GM23338 (cell line): ENCODE measurements around the gene SAMD13. TPM values are rescaled to one million over a fixed set of nuclear protein-coding genes. Genes with fewer than 3 reads are reported as not detected.

Experiments used
- ATAC-seq: fragments of 200-7000 bp; cut with Tn5 transposase; 3 replicates; pipeline ENCODE4 v1.9.1; 2020
- DNase-seq: peaks from one replicate; pipeline ENCODE4 v3.0.0-alpha.2; 2015; ENCODE audit warnings: low spot score
- H2AFZ ChIP-seq: fragments of 200-600 bp; sonication (generic); 2 replicates; pipeline ENCODE4 v1.8.0; 2016; ENCODE audit warnings: antibody characterized with exemption, mild to moderate bottlenecking, moderate library complexity
- H3F3A ChIP-seq: fragments of 200-600 bp; sonication (generic); replicated peaks from 2 replicates; pipeline ENCODE4 v1.8.0; 2017; ENCODE audit warnings: antibody characterized with exemption, mixed run types, low read depth
- H3K27ac ChIP-seq: fragments of 200-600 bp; sonication (generic); 2 replicates; pipeline ENCODE4 v1.6.1; 2016; ENCODE audit warnings: low read depth
- H3K27me3 ChIP-seq: fragments of 200-600 bp; sonication (generic); 2 replicates; pipeline ENCODE4 v1.8.0; 2016; ENCODE audit warnings: mild to moderate bottlenecking, mixed run types, moderate library complexity; ENCODE audit not compliant: insufficient read depth
- H3K36me3 ChIP-seq: fragments of 200-600 bp; sonication (generic); 2 replicates; pipeline ENCODE4 v1.8.0; 2016; ENCODE audit warnings: mild to moderate bottlenecking; ENCODE audit not compliant: insufficient read depth
- H3K4me1 ChIP-seq: fragments of 200-600 bp; sonication (generic); 2 replicates; pipeline ENCODE4 v1.8.0; 2016; ENCODE audit warnings: mild to moderate bottlenecking, moderate library complexity; ENCODE audit not compliant: insufficient read depth
- H3K4me2 ChIP-seq: fragments of 200-600 bp; sonication (generic); 2 replicates; pipeline ENCODE4 v1.7.1; 2017; ENCODE audit warnings: mixed run types
- H3K4me3 ChIP-seq: fragments of 200-600 bp; sonication (generic); 2 replicates; pipeline ENCODE4 v1.6.1; 2016; ENCODE audit warnings: mixed run types
- H3K79me2 ChIP-seq: fragments of 200-600 bp; sonication (generic); replicated peaks from 2 replicates; pipeline ENCODE4 v1.8.0; 2017; ENCODE audit warnings: mild to moderate bottlenecking; ENCODE audit not compliant: insufficient read depth
- H3K9me2 ChIP-seq: fragments of 200-600 bp; sonication (generic); 2 replicates; pipeline ENCODE4 v1.8.0; 2017; ENCODE audit not compliant: insufficient read depth
- H4K20me1 ChIP-seq: fragments of 200-600 bp; sonication (generic); replicated peaks from 2 replicates; pipeline ENCODE4 v1.8.0; 2017; ENCODE audit warnings: mild to moderate bottlenecking; ENCODE audit not compliant: insufficient read depth
- H3K27ac Mint-ChIP-seq: 2 replicates; pipeline ENCODE4 v1.8.0; 2020; ENCODE audit warnings: inconsistent platforms, mild to moderate bottlenecking, moderate library complexity, mixed read lengths
- H3K27me3 Mint-ChIP-seq: 3 replicates; pipeline ENCODE4 v1.8.0; 2022; ENCODE audit warnings: low read depth, mild to moderate bottlenecking, moderate library complexity, mixed read lengths, inconsistent platforms; ENCODE audit not compliant: insufficient read depth, poor library complexity
- H3K36me3 Mint-ChIP-seq: 3 replicates; pipeline ENCODE4 v1.8.0; 2021; ENCODE audit warnings: low read depth, mild to moderate bottlenecking, inconsistent platforms, moderate library complexity, mixed read lengths
- H3K4me1 Mint-ChIP-seq: 3 replicates; pipeline ENCODE4 v1.8.0; 2020; ENCODE audit warnings: mild to moderate bottlenecking, inconsistent platforms, mixed read lengths
- H3K4me3 Mint-ChIP-seq: 3 replicates; pipeline ENCODE4 v1.8.0; 2021; ENCODE audit warnings: moderate library complexity, mild to moderate bottlenecking, inconsistent platforms, mixed read lengths
- H3K9me3 Mint-ChIP-seq: 3 replicates; pipeline ENCODE4 v1.8.0; 2020; ENCODE audit warnings: moderate library complexity, mild to moderate bottlenecking, inconsistent platforms, mixed read lengths
- CREB1 ChIP-seq: fragments of 250-450 bp; sonication (Bioruptor Pico); IDR thresholded peaks from 2 replicates; pipeline ENCODE4 v1.5.0; 2020; ENCODE audit warnings: low read depth, mild to moderate bottlenecking, moderate library complexity
- EZH2 ChIP-seq: fragments of 200-600 bp; sonication (generic); IDR thresholded peaks from one replicate; pipeline ENCODE4 v1.8.0; 2017; ENCODE audit warnings: antibody characterized with exemption, mild to moderate bottlenecking, low read depth; ENCODE audit not compliant: unreplicated experiment
- EZH2phosphoT487 ChIP-seq: fragments of 200-600 bp; sonication (generic); IDR thresholded peaks from one replicate; pipeline ENCODE4 v1.8.1; 2018; ENCODE audit warnings: antibody characterized with exemption; ENCODE audit not compliant: unreplicated experiment
- JUNB ChIP-seq: IDR thresholded peaks from one replicate; pipeline ENCODE4 v1.6.1; 2016; ENCODE audit warnings: antibody characterized with exemption; ENCODE audit not compliant: unreplicated experiment
- NANOG ChIP-seq: IDR thresholded peaks from 2 replicates; pipeline ENCODE4 v1.6.1; 2016; ENCODE audit warnings: antibody characterized with exemption, borderline replicate concordance
- POLR2AphosphoS5 ChIP-seq: IDR thresholded peaks from 2 replicates; pipeline ENCODE4 v1.6.1; 2016; ENCODE audit warnings: antibody characterized with exemption, low read depth
- STAT1 ChIP-seq: IDR thresholded peaks from one replicate; pipeline ENCODE4 v1.6.1; 2016; ENCODE audit warnings: antibody characterized with exemption; ENCODE audit not compliant: unreplicated experiment
- ZNF114 ChIP-seq: fragments of 250-450 bp; sonication (Bioruptor Pico); IDR thresholded peaks from 2 replicates; pipeline ENCODE4 v1.5.0; 2020; ENCODE audit warnings: mild to moderate bottlenecking, moderate library complexity
- ZNF331 ChIP-seq: fragments of 250-450 bp; sonication (Bioruptor Pico); IDR thresholded peaks from 2 replicates; pipeline ENCODE4 v1.5.0; 2020; ENCODE audit warnings: low read depth, mild to moderate bottlenecking, moderate library complexity
- polyA plus RNA-seq: library from polyadenylated mRNA; unstranded; fragments of >200 nt; fragmentation: Nextera tagmentation; extraction: Ambion mirVana; gene quantifications from 2 replicates; pipeline ENCODE4 v1.2.1, GENCODE V29; 2016
- total RNA-seq: library from RNA; depleted of rRNA; stranded (reverse); fragments of >200 nt; shearing (Covaris generic); gene quantifications from 2 replicates; pipeline ENCODE4 v1.2.3, GENCODE V29; 2014
- TF ChIP-seq, protein P1 (sequence below), 2 experiments: fragments of 200-600 bp in 1 of 2; sonication (generic) in 1 of 2; conservative IDR thresholded peaks; 2 replicates each; pipeline versions ENCODE4 v1.5.1 to v1.6.1; 2016 to 2017; ENCODE audit warnings: antibody characterized with exemption in 2 of 2, low read depth in 2 of 2, mild to moderate bottlenecking in 2 of 2, moderate library complexity in 1 of 2
- TF ChIP-seq, protein P2 (sequence below): fragments of 250-450 bp; sonication (Bioruptor Pico); IDR thresholded peaks from 2 replicates; pipeline ENCODE4 v1.5.0; 2020; ENCODE audit warnings: mild to moderate bottlenecking, moderate library complexity
- TF ChIP-seq, protein P3 (sequence below): IDR thresholded peaks from one replicate; pipeline ENCODE4 v1.6.1; 2018; ENCODE audit warnings: antibody characterized with exemption; ENCODE audit not compliant: unreplicated experiment
- TF ChIP-seq, protein P4 (sequence below): IDR thresholded peaks from 2 replicates; pipeline ENCODE4 v1.6.1; 2016; ENCODE audit warnings: antibody characterized with exemption

Gene SAMD13
- total and polyA plus RNA-seq, 2 experiments from 2014 or later = 2.5 to 3.6 TPM

DNA sequence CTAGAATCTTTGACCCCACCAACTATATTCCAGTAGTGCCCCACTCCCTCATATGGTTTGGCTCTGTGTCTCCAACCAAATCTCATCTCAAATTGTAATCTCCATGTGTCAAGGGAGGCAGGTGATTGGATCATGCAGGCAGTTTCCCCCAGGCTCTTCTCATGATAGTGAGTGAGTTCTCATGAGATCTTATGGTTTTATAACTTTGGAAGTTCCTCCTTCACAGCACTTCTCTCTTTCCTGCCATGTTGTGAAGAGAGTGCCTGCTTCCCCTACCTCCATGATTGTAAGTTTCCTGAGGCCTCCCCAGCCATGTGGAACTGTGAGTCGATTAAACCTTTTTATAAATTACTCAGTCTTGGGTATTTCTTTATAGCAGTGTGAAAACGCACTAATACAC lies 7.7 kb upstream of the SAMD13 start:
- Mint-ChIP-seq H3K36me3 (peaks cover 2% of the 10 kb centered on the region; the same call in 2 of the 3 replicates), H3K4me1 (peaks cover 8% of the 10 kb centered on the region), H3K27ac (no peak overlapping the region), H3K4me3 (no peak overlapping the region), H3K9me3 (peaks cover 5% of the 10 kb centered on the region), H3K27me3 (peaks cover 10% of the 10 kb centered on the region)
- no peak for ATAC-seq
- H3K4me2 ChIP-seq = no peak overlapping the region
- no peak overlapping the region for H3K27ac ChIP-seq
- no peaks in the 10 kb centered on the region for H3K27me3 ChIP-seq
- DNase-seq = no peak
- no peaks in the 10 kb centered on the region for H3K79me2 ChIP-seq
- no peak overlapping the region for H3K4me3 ChIP-seq
- no peaks in the 10 kb centered on the region for H3K9me2 ChIP-seq
- H3F3A ChIP-seq = no peaks in the 10 kb centered on the region
- H4K20me1 ChIP-seq = no peaks in the 10 kb centered on the region
- no peaks in the 10 kb centered on the region; the same call in 1 of the 2 replicates for H3K36me3 ChIP-seq
- H3K4me1 ChIP-seq = no peaks in the 10 kb centered on the region
- TF ChIP-seq, protein P1, sequence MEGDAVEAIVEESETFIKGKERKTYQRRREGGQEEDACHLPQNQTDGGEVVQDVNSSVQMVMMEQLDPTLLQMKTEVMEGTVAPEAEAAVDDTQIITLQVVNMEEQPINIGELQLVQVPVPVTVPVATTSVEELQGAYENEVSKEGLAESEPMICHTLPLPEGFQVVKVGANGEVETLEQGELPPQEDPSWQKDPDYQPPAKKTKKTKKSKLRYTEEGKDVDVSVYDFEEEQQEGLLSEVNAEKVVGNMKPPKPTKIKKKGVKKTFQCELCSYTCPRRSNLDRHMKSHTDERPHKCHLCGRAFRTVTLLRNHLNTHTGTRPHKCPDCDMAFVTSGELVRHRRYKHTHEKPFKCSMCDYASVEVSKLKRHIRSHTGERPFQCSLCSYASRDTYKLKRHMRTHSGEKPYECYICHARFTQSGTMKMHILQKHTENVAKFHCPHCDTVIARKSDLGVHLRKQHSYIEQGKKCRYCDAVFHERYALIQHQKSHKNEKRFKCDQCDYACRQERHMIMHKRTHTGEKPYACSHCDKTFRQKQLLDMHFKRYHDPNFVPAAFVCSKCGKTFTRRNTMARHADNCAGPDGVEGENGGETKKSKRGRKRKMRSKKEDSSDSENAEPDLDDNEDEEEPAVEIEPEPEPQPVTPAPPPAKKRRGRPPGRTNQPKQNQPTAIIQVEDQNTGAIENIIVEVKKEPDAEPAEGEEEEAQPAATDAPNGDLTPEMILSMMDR (conservative IDR thresholded peaks at IDR 0.05; ENCODE audit: low read depth in 2 of 2) = no peak
- TF ChIP-seq STAT1 (no peak), EZH2phosphoT487 (no peak), ZNF331 (CRISPR knock-in tag) (no peak), ZNF114 (CRISPR knock-in tag) (no peak), JUNB (no peak), NANOG (no peak), POLR2AphosphoS5 (no peak), EZH2 (no peak), CREB1 (CRISPR knock-in tag) (no peak)
- TF ChIP-seq, protein P2, sequence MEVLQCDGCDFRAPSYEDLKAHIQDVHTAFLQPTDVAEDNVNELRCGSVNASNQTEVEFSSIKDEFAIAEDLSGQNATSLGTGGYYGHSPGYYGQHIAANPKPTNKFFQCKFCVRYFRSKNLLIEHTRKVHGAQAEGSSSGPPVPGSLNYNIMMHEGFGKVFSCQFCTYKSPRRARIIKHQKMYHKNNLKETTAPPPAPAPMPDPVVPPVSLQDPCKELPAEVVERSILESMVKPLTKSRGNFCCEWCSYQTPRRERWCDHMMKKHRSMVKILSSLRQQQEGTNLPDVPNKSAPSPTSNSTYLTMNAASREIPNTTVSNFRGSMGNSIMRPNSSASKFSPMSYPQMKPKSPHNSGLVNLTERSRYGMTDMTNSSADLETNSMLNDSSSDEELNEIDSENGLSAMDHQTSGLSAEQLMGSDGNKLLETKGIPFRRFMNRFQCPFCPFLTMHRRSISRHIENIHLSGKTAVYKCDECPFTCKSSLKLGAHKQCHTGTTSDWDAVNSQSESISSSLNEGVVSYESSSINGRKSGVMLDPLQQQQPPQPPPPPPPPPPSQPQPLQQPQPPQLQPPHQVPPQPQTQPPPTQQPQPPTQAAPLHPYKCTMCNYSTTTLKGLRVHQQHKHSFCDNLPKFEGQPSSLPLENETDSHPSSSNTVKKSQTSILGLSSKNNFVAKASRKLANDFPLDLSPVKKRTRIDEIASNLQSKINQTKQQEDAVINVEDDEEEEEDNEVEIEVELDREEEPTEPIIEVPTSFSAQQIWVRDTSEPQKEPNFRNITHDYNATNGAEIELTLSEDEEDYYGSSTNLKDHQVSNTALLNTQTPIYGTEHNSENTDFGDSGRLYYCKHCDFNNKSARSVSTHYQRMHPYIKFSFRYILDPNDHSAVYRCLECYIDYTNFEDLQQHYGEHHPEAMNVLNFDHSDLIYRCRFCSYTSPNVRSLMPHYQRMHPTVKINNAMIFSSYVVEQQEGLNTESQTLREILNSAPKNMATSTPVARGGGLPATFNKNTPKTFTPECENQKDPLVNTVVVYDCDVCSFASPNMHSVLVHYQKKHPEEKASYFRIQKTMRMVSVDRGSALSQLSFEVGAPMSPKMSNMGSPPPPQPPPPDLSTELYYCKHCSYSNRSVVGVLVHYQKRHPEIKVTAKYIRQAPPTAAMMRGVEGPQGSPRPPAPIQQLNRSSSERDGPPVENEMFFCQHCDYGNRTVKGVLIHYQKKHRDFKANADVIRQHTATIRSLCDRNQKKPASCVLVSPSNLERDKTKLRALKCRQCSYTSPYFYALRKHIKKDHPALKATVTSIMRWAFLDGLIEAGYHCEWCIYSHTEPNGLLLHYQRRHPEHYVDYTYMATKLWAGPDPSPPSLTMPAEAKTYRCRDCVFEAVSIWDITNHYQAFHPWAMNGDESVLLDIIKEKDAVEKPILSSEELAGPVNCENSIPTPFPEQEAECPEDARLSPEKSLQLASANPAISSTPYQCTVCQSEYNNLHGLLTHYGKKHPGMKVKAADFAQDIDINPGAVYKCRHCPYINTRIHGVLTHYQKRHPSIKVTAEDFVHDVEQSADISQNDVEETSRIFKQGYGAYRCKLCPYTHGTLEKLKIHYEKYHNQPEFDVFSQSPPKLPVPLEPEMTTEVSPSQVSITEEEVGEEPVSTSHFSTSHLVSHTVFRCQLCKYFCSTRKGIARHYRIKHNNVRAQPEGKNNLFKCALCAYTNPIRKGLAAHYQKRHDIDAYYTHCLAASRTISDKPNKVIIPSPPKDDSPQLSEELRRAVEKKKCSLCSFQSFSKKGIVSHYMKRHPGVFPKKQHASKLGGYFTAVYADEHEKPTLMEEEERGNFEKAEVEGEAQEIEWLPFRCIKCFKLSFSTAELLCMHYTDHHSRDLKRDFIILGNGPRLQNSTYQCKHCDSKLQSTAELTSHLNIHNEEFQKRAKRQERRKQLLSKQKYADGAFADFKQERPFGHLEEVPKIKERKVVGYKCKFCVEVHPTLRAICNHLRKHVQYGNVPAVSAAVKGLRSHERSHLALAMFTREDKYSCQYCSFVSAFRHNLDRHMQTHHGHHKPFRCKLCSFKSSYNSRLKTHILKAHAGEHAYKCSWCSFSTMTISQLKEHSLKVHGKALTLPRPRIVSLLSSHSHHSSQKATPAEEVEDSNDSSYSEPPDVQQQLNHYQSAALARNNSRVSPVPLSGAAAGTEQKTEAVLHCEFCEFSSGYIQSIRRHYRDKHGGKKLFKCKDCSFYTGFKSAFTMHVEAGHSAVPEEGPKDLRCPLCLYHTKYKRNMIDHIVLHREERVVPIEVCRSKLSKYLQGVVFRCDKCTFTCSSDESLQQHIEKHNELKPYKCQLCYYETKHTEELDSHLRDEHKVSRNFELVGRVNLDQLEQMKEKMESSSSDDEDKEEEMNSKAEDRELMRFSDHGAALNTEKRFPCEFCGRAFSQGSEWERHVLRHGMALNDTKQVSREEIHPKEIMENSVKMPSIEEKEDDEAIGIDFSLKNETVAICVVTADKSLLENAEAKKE (CRISPR knock-in tag) = no peak
- TF ChIP-seq, protein P3, sequence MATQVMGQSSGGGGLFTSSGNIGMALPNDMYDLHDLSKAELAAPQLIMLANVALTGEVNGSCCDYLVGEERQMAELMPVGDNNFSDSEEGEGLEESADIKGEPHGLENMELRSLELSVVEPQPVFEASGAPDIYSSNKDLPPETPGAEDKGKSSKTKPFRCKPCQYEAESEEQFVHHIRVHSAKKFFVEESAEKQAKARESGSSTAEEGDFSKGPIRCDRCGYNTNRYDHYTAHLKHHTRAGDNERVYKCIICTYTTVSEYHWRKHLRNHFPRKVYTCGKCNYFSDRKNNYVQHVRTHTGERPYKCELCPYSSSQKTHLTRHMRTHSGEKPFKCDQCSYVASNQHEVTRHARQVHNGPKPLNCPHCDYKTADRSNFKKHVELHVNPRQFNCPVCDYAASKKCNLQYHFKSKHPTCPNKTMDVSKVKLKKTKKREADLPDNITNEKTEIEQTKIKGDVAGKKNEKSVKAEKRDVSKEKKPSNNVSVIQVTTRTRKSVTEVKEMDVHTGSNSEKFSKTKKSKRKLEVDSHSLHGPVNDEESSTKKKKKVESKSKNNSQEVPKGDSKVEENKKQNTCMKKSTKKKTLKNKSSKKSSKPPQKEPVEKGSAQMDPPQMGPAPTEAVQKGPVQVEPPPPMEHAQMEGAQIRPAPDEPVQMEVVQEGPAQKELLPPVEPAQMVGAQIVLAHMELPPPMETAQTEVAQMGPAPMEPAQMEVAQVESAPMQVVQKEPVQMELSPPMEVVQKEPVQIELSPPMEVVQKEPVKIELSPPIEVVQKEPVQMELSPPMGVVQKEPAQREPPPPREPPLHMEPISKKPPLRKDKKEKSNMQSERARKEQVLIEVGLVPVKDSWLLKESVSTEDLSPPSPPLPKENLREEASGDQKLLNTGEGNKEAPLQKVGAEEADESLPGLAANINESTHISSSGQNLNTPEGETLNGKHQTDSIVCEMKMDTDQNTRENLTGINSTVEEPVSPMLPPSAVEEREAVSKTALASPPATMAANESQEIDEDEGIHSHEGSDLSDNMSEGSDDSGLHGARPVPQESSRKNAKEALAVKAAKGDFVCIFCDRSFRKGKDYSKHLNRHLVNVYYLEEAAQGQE = no peak
- TF ChIP-seq, protein P4, sequence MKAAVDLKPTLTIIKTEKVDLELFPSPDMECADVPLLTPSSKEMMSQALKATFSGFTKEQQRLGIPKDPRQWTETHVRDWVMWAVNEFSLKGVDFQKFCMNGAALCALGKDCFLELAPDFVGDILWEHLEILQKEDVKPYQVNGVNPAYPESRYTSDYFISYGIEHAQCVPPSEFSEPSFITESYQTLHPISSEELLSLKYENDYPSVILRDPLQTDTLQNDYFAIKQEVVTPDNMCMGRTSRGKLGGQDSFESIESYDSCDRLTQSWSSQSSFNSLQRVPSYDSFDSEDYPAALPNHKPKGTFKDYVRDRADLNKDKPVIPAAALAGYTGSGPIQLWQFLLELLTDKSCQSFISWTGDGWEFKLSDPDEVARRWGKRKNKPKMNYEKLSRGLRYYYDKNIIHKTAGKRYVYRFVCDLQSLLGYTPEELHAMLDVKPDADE = no peak
- no peak overlapping the region for H2AFZ ChIP-seq
